ENCODE measurements around the gene AAMP.
"Not testable (repeated sequence)": the region's sequence is repeated elsewhere in the genome, so short reads cannot be mapped to it uniquely, and the experiment has no call there.

The AAMP gene

DNA sequence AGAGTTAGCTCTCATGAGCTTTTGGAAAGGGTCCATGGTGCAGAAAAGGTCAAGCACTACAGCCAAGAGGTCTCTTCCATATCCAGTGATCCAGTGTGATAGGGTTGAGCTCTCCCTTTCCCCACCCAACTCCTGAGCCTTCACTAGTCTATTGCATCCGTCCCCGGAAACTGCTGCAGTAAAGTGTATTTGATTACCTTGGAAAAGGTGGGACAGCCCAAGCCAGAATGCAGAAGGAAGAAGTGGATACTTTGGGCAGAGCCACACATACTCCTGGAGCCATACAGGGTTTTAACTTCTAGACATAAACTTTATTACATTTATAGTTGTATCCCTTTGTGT lies 3.9 kb upstream of the AAMP start:
- no peak for DNase-seq

GRCh38 chr2:218273214-218273907 lies 3.4 kb upstream of the AAMP start:
- DNase-seq, result not testable (repeated sequence)

GRCh38 chr2:218272531-218273212 lies 2.7 kb upstream of the AAMP start:
- peak; percentile 53 to 71 for DNase-seq

DNA sequence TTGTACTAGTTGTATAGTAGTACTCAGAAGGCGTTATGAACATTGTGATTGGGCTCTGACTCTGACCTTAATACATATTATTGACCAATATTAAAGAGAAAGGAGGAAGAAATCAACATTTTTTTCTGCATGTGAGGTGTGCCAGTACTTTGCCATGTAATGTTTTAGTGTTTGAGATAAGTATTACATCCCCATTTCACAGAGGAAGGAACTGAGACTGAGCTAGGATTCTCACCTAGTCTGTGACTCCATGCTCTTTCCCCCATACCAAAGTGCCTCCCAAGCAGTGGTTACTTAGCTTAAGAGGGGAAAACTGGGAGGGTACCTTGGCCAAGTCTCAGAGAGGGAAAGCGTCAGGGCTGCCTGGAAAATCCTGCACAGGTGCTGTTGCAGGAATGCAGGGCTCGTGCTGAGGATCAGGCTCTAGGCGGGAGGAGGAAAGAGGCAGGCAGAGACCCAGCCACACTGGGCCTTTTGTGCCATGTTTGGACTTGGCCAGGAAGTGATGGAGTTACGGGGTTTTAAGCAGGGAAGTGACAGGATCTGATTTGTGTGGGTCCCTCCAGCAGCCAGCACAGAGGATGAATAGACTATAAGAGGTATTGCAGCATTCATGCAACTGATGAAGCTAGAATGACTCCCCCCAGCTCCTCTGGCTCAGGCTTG lies 2.1 kb upstream of the AAMP start:
- DNase-seq, result no peak

DNA sequence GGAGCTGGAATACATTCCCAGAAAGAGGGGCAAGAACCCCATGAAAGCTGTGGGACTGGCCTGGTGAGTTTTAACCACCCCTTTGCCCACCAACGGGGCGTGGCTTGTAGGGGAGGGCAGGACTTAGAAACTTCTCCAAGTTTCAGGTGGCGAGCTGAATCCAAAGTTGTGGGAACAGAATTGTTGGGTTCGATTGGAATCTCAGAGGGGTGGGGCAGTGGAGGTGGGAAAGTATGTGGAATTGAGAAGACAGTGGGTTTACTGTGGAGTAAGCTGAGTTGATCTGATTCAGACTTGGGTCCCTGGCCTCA lies 1.5 kb upstream of the AAMP start:
- DNase-seq, result no peak

- DNase-seq, result no peak
Observed at GRCh38 chr2:218270721-218271486, 967 bp upstream of the AAMP start.

GRCh38 chr2:218267259-218267658 lies 2.7 kb downstream of the AAMP start:
- no peak for DNase-seq

- DNase-seq, result no peak
Observed at GRCh38 chr2:218266316-218266979, 3.5 kb downstream of the AAMP start.

GRCh38 chr2:218265626-218266025 lies 4.3 kb downstream of the AAMP start:
- no peak for DNase-seq

DNA sequence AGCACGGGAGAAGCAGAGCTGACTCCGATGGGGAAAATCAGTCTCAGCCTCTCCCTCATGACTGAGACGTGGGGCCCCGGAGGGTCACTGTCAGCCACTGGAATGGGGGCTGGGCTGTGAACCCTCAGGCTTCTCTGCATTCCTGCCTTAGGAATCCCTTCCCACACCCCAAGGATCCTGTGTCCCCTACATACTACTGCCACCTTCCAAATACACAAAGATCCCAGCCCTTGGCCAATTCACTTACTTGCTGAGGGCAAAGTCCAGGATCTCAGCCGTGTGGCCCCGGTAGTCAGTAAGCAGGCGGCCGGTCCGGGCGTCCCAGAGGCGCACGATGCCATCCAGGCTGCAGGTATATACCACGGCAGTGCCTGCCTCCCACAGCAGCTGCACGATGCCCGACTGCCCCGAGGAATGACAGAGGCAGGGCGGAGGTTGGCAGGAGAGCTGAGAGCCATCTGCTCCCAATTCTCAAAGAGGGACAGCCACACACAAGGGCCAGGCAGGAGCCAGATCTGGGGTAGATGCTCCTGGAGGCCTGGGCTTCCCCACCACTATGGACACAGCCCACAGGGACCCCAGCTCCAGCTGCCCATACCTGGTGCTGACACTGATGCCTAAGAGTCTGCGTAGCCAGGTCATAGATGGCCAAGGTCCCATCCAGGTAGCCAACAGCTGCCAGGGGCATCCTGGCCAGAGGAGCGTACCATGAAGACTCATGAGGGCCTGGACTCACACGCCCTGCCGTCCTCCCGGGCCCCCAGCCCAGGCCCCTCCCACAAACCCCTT lies 5.0 kb downstream of the AAMP start:
- no peak for DNase-seq

DNA sequence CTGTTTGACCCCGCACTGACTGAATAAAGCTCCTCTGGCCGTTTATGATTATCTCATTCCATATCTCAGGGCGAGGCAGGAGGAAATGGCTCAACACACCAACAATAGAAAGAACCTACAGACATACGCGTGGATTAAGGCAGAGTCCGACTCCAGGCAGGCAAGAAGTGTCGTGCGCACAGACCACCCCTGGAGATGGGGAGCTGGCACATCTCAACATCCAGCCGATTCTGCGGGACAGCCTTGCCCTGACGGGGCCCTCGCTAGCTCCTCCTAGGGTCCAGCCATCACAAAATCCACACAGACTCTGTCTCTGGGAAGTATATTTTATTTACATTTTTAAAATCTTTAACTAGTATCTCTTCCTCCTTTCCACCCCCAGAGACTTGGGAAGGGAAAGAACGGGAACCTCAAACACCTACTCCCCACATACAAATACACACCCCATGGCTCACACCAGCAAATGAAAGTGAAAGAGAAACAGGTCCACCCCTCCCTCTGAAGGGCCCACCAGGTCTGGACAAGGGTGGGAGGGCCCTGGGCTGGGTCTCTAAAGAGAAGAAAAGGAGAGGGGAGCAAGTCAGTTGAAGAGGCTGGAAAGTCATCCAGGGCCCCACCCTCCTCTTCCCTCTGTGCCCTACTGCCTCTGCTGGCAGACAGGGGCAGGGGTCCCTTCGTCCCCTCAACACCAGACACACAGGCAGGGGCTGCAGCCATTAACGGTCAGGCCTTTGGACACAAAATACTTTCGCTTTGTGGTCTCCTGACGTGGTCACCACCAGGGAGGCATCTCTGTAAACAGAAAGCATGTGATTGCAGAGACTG lies 5.9 kb downstream of the AAMP start:
- DNase-seq, result peak in 1 of 2 donors; percentile 39

GRCh38 chr2:218262631-218263586 lies 7.0 kb downstream of the AAMP start:
- DNase-seq, result no peak

GRCh38 chr2:218262237-218262600 lies 7.7 kb downstream of the AAMP start:
- DNase-seq, result no peak

GRCh38 chr2:218261423-218262236 lies 8.3 kb downstream of the AAMP start:
- DNase-seq, result no peak

GRCh38 chr2:218260742-218261422 lies 9.1 kb downstream of the AAMP start, which contains the start of gene GPBAR1:
TSS of gene GPBAR1 (plus strand) at chr2:218261015. CDS start at chr2:218262725, 1,710 bp downstream.
- DNase-seq, result no peak

GRCh38 chr2:218260166-218260565 lies 9.8 kb downstream of the AAMP start:
- no peak for DNase-seq

DNA sequence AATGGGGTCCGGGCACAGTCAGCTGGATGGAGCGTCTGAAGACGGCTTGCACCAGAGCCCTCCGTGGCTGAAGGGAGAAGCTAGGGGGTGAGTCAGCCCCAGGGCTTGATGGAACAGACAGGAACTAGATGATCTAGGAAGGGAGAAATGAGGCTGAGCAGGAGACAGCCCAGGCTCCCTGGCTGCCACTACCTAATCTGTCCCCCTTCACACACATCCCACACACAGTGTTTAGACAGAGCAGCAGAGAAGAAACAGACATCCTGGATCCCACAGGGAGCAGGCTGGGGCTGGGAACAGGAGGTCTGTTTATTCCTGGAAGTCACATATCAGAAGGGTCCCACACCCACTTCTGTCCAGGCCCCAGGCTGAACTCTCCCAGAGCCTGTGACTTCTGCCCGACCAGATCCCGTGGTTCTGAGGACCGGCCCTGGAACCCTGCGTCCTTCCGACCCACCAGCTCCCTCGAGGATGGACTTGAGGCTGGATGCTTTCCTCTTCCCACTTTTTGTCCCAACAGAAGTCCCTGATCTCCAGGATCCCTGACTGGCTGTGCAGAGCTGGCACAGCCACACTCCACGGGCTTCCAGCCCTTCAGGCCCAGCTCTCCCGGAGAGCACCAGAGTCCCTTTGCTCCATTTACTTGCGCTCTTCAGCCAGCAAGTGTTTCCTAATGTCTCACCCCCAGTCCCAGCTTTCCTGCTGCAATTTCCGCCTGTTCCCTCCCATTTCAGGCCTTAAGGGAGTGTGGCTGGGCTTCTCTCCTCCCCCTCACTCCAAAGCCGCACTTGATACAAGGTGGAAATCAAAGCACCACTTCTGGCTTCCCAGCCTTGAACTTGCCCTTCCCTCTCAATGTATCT lies 10.6 kb downstream of the AAMP start:
- DNase-seq, result peak; percentile 25 to 55
